NT2/D1 (cell line): ENCODE results near the gene ATP4B.

Experiments used
- YY1 ChIP-seq: IDR thresholded peaks from 2 replicates; pipeline ENCODE4 v1.6.1; 2011; ENCODE audit not compliant: insufficient read length, insufficient read depth
- ZNF274 ChIP-seq: IDR thresholded peaks from 2 replicates; pipeline ENCODE4 v1.6.1; 2011; ENCODE audit warnings: mild to moderate bottlenecking, low read depth, low read length

DNA sequence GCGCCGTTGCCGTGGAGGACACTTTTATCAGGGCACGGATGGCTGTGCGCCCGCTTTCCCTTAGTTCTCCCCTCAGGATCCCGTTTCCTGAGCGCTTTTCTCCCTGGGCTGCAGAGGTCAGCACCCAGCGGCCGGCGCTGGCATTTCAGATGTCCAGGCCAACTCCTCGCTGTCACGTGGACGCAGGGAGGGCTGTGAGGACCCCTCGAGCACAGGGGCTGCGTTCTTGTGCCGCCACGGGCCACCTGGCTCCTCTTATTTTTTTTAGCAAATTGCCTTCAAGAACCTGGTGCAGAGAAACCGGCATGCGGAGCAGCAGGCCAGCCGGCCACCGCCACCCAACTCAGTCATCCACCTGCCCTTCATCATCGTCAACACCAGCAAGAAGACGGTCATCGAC is 22.3 kb downstream of the ATP4B start:
- TF ChIP-seq YY1 (no peak), ZNF274 (no peak)
